Measurements from ENCODE around the gene EEA1.
"Not testable (repeated sequence)": the region's sequence is repeated elsewhere in the genome, so short reads cannot be mapped to it uniquely, and the experiment has no call there.

DNA sequence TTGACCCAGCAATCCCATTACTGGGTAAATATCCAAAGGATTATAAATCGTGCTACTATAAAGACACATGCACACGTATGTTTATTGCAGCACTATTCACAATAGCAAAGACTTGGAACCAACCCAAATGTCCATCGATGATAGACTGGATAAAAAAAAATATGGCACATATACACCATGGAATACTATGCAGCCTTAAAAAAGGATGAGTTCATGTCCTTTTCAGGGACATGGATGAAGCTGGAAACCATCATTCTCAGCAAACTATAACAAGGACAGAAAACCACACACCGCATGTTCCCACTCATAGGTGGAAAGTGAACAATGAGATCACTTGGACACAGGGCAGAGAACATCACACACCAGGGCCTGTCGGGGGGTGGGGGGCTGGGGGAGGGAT, 134.7 kb downstream of the EEA1 start:
- TF ChIP-seq, protein P1, sequence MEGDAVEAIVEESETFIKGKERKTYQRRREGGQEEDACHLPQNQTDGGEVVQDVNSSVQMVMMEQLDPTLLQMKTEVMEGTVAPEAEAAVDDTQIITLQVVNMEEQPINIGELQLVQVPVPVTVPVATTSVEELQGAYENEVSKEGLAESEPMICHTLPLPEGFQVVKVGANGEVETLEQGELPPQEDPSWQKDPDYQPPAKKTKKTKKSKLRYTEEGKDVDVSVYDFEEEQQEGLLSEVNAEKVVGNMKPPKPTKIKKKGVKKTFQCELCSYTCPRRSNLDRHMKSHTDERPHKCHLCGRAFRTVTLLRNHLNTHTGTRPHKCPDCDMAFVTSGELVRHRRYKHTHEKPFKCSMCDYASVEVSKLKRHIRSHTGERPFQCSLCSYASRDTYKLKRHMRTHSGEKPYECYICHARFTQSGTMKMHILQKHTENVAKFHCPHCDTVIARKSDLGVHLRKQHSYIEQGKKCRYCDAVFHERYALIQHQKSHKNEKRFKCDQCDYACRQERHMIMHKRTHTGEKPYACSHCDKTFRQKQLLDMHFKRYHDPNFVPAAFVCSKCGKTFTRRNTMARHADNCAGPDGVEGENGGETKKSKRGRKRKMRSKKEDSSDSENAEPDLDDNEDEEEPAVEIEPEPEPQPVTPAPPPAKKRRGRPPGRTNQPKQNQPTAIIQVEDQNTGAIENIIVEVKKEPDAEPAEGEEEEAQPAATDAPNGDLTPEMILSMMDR (IDR thresholded peaks at IDR 0.05; ENCODE audit: poor library complexity, severe bottlenecking): not testable (repeated sequence)
- TF ChIP-seq RAD21 (conservative IDR thresholded peaks at IDR 0.05); POLR2AphosphoS5 (IDR thresholded peaks at IDR 0.05); EZH2 (IDR thresholded peaks at IDR 0.05; ENCODE audit: borderline replicate concordance, insufficient read depth, low read length, poor library complexity, severe bottlenecking); EP300 (conservative IDR thresholded peaks at IDR 0.05; ENCODE audit: poor library complexity, severe bottlenecking); MXI1 (conservative IDR thresholded peaks at IDR 0.05; ENCODE audit: poor library complexity, severe bottlenecking); SMC3 (conservative IDR thresholded peaks at IDR 0.05; ENCODE audit: poor library complexity); TAF1 (IDR thresholded peaks at IDR 0.05; ENCODE audit: low read depth): not testable (repeated sequence)
- TF ChIP-seq, protein P2, sequence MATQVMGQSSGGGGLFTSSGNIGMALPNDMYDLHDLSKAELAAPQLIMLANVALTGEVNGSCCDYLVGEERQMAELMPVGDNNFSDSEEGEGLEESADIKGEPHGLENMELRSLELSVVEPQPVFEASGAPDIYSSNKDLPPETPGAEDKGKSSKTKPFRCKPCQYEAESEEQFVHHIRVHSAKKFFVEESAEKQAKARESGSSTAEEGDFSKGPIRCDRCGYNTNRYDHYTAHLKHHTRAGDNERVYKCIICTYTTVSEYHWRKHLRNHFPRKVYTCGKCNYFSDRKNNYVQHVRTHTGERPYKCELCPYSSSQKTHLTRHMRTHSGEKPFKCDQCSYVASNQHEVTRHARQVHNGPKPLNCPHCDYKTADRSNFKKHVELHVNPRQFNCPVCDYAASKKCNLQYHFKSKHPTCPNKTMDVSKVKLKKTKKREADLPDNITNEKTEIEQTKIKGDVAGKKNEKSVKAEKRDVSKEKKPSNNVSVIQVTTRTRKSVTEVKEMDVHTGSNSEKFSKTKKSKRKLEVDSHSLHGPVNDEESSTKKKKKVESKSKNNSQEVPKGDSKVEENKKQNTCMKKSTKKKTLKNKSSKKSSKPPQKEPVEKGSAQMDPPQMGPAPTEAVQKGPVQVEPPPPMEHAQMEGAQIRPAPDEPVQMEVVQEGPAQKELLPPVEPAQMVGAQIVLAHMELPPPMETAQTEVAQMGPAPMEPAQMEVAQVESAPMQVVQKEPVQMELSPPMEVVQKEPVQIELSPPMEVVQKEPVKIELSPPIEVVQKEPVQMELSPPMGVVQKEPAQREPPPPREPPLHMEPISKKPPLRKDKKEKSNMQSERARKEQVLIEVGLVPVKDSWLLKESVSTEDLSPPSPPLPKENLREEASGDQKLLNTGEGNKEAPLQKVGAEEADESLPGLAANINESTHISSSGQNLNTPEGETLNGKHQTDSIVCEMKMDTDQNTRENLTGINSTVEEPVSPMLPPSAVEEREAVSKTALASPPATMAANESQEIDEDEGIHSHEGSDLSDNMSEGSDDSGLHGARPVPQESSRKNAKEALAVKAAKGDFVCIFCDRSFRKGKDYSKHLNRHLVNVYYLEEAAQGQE (IDR thresholded peaks at IDR 0.05; ENCODE audit: borderline replicate concordance): not testable (repeated sequence)

Data from neural cell (in vitro differentiated cells).